ENCODE measurements around the gene MPZL2.

MPZL2 gene

DNA sequence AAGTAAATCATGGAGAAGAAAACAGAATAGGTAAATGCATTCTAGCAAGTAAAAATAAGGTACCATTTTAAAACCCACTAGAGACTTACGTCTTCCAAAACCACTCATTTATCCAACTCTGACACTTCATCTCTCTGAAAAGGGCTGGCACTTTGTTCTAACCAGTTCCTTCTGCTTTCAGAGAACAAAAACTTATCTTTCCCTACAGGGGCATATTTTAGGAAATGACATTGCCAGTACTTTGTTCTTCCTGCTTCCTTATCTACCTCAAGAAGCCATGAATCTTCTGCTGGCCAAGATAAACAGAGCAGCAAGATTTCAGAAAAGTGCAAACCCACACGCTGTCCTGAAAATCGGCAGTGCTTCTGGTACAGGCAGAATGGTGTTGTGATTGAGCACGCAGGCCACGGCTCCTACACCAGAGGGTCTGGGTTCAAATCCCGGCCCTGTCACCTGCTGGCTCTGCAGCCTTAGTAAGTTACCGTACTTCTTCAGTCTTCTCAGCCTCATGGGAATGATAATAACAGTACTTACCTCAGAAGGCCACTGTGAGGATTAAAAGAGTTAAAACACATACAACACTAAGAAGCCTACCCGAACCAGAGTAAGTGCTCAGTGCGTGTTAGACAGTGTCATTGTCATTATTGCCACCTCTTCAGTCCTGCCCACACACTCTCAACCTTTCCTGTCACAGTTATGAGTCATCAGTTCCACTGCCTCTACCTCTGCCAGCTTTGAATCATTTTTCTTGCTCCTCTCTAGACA lies 22.9 kb downstream of the MPZL2 start:
- DNase-seq: no peak

DNA sequence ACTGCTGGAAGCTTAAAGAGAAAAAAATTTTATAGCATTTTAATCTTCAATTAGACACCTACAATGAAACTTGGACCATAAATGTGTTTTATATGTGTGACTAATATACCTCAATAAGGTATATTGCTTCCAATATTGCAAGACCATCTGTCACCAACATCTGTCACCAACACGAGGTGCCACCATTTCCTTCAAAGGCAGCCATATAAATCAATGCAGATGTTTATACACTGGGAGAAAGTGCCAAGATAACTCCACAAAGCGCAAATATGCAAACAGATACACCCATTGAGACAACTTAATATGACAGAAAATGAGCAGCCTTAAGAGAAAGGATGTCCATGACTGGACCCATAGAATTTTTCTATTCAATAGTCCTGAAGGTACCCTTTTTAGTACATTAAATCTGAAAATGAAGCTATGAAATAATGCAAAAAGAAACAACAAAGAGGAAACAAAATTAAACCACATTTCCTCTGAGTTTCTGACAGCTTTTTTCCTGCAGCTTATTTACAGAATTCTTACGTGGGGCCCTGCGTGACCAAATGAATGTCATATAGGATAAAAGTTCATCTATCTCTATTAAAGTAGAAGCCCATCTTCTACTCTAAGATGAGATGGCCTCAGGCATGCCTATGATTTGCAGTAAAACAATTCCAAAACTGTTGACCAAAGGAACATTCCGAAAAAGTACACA lies 24.4 kb downstream of the MPZL2 start:
- no peak for DNase-seq

DNA sequence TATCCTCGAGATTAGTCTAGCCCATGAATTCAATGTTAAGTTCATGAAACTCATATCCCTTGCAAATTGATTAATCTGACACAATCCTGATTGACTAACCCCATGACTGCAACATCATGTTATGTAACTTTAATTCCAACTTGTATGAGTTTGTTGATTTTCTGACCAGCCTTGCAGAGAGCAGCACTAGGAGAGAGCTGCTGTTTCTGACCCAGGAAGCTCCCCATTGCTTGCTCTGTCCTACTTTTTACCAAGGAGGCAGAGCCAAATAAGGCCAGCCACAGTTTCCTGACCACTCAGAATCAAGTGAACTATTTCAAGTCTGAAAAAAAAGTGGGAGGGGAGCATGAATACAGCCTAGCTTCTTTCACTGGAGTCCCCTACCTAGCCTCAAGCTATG lies 25.2 kb downstream of the MPZL2 start:
- no peak for DNase-seq

DNA sequence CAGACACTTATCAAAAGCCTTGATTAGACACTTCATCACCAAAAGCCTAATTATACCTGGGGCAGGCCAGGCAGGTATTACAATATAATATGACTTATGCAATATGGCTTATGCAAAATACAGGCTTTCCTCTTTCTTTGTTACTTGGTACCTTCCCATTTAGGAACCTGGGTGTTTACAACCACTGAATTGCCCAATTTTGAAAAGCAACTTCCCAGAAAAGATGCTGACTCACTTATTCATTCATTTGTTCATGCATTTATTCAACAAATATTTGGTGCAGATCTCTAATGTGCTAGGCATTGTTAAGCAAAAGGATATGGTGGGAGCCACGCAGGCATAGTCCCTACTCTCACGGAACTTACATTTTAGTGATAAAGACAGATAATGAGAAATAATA lies 25.7 kb downstream of the MPZL2 start:
- DNase-seq: no peak

DNA sequence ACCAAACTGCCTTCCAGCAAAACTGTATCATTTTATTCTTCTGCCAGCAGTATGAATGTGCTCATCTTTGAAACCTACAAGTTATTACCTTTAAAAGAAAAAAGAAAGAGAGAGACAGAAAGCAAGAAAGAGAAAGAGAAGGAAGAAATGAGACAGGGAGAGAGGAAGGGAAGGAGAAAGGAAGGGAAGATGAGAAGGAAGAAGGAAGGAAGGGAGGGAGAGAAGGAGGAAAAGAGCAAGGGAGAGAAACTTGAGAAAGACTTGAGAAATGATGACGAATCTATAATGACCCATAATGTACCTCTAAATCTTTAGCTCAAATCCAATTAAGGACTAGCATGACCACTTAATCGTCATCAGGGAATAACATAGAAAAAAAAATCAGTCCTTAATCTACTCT lies 27.9 kb downstream of the MPZL2 start:
- no peak for DNase-seq

DNA sequence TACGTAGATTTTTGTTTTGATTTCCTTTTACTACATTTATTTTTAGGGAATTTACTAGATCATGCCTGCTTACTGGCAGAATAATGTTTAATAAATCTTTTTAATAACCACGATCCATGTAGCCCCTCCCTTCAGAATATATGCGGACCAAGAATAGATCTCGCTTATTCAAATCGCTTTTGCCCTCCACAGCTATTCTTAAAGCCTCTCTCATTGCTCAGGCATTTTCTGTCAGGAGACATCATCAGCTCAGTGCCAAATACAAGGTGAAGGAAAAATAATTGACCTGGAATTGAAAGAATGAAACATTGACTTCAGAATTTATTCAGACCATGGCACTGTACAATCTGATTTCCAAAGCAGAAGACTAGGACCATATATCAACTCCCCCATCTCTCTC lies 29.3 kb downstream of the MPZL2 start:
- DNase-seq: no peak

DNA sequence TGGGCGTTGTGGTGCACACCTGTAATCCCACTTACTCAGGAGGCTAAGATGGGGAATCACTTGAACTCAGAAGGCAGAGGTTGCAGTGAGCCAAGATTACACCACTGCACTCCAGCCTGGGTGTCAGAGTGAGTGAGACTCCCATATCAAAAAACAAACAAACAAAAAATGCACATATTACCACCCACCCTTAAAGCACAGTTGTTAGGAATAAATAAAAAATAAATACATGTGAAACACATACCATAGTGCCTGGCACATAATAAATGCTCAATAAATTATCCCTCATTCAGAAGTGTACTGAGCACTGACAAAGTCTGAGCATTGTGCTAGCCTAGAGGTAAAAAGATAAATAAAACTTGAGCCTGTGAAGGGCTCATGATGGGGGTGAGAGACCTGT lies 30.2 kb downstream of the MPZL2 start:
- no peak for DNase-seq

DNA sequence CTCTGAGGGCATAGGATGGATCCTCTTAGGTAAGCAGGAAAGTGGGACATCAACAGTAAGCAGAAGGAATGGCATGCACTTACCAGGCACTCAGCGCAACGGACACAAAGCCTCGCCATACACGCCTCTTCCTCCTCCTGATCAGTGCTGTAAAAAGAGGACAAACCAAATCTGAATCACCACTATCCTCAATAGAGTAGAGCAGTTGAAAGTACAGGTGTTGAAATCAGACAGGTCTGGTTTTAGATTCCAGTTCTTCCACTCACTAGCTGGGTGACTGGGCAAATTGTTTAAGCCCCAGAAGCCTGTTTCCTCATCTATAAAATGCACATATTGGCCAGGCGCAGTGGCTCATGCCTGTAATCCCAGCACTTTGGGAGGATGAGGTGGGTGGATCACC lies 30.7 kb downstream of the MPZL2 start:
- DNase-seq: no peak

DNA sequence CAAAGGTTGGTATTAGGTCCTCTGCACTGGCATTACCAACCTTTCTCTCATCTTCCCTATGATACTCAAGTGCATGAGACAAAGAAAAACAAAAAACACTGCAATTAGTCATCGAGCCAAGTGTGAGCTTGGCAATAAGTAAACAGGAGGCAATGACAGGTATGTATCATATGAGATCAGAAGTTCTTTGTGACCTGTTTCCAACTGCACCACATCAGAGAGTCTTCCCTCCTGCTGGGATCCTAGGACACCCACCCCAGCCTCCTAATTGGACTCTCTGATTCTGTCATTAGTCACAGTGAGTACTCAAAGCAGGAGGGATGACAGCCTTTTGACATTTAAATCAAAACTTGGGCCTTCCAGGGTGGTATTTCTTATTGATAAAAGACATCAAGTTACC lies 31.4 kb downstream of the MPZL2 start:
- no peak for DNase-seq

DNA sequence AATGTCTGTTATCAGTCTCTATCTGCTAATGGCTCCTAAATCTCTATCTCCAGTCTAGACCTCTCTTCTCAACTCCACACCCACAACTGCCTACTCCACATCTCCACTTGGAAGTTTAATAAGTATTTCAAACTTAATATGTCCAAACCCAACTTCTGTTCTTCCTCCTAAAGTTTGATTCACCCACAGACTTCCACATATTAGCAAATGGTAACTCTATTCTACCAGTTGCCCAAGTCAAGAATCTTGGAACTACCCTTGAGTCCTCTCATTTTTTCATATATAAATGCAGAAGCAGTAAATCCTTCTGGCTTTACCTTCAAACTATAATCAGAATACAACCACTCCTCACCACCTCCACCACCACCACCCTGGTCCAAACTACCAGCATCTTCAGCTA lies 32.6 kb downstream of the MPZL2 start:
- no peak for DNase-seq

DNA sequence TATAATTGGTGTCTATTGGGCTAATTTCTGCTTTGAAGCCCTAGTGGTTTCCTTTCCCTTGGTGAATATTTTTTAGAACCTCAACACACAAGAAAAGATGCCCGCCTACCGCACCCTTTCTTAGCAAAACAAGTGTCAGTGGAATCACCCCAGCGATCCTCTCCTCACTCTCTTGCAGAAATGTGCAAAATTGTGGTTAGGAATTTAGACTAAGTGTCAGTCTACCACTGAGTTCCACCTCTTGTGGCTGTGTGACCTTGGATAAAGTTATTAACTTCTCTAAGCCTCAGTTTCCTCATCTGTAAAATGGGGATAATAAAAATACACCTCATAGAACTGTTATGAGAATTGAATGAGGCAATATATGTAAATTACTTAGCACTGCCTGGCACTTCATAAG lies 34.0 kb downstream of the MPZL2 start:
- DNase-seq: no peak

DNA sequence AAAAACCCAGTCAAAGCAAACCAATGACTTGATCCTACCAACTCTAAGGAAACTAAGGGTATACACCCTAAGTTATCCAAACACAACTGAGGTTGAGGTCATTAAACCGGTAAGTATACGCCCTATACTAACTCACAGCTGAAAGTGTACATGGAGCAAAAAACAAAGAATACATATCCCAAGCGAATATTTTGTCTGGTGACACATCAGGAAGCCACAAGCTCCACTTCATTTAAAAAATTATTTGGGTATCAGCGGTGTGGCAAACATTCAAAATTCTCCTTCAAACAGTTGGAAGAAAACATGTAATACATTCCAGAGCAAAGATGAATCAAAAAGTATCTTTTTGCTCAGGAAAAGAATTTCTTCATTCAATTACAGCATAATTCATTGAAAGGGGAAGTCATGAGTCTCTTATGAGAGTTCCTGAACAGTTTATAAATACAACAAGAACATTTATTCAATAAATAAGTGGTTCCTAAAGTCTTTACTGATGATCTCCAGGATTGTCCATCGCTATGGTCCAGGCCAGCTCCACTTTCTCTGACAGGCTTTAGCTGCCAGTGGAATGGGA lies 34.7 kb downstream of the MPZL2 start:
- DNase-seq: no peak

DNA sequence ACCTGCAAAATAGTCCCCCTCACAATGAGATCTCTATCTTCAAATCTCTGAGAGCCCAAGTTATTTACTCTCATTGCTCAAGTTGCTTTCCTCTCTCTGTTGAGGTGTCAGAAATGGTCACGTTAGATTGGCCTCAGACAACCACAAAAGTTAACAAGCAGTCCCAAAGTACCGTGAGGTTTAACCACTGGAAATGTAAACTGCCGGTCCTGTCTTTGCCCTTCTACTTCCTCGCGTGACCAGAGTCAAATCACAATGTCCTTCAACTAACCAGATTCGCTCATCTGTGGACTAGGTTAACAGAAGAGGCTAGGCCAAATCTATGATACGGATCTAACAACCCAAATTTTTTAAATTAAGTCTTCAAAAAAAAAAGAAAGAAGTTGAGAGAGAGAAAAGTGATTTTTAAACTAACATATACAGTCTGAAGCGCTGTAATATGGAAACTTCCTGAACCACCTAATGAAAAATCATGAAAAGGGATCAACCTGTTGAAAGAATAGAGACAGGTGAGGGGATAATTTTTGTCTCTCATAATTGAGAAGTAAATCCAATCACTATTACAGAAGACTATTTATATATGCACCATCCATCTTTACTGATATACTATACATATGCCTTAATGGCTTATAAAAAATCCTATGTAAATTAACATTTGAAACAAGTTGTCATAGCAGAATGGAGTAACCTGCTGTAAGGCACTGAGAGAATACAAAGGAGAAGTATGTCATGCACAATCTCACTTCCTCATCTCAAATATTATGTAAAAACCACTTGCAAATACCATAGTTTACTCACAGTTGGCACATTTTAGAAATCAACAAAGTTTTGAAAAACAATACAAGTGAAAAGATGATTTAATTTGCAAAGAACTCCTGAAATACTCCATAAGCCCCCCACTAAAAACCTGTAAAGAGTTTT lies 36.0 kb downstream of the MPZL2 start:
- DNase-seq: no peak

DNA sequence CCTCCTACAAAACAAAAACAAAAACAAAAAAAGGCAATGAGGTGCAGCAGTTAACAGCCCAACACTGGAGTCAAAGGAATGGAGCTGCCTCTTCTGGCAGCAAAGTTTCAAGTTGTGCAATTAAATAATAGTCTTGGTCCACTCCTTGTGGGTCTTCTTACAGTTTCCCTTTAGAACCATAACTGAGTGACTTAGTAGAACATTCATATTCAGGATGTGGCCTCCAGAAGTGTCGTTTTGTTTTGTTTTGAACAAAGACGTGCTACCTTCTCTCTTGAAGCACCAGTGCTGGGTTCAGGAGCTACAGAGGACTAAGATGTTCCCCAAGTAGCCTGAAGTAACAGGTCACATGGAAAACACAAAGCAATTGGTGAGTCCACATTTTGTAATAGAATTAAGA lies 37.3 kb downstream of the MPZL2 start:
- no peak for DNase-seq

DNA sequence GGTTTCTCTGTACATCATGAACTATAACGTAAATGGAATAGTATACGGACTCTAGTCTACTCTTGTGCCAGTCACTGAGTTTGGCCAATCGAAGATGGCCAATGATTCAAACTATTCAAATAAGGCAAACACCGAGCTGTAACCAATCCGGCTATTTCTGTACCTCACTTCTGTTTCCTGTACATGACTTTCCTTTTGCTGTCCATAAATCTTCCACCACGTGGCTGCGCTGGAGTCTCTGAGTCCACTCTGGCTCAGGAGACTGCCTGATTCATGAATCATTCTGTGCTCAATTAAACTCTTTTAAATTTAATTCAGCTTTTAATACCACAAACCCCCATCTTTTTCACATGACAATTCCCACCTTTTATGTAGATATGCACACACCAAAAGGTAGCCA lies 37.8 kb downstream of the MPZL2 start:
- DNase-seq: no peak

DNA sequence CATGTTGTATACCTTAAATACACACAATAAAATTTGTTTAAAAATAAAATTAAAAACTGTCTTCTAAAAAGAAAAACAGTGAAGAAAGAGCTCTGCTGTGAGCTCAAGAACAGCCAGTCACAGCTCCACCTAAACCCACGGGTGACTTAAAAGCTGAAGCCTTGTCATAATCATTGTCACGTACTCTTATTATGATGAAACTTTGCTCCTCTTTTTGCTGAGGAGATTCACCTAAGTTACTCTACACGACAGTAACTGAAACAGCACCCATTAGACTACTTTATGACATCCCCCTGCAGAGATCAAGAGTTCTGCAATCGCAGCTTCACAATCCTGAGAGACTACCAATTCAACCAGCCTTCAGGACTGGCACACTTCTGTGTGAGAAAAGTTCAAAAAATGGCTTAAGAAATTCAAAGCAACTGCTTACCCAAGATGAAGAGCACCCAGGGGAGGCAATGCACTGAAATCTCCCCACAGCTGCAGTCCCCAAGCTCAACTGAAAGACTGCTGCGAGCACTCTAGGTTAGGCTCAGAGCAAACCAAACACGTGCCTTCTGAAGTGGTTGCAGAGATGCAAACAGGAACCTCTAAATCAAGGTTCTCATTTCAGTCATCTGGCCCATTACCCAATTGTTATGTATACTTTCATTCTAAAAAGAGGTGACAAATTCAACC lies 39.4 kb downstream of the MPZL2 start, which contains the start of gene JAML:
JAML (minus strand) TSS at position 501 of the 678 bp plus-strand sequence. CDS start 10,145 bp downstream, outside the sequence.
- DNase-seq: no peak

DNA sequence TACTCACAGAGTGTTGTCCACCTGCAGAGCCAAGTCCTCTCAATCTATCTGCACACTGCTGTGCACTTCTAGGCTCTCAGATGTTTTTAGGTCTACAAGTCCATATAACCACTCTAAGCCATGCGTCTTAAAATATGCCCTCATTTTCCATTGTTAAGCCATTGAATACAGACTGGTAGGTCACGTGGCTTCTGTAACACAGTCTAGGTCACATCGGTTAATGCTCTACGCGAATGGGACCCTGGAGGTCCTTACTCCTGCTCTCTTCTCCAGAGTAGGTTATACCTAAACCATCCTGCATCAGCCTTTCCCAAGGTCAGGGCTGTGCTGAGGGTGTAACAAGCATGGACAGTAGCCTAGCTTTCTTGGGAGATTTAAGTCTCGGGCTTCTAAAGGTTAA lies 40.1 kb downstream of the MPZL2 start:
- no peak for DNase-seq

DNA sequence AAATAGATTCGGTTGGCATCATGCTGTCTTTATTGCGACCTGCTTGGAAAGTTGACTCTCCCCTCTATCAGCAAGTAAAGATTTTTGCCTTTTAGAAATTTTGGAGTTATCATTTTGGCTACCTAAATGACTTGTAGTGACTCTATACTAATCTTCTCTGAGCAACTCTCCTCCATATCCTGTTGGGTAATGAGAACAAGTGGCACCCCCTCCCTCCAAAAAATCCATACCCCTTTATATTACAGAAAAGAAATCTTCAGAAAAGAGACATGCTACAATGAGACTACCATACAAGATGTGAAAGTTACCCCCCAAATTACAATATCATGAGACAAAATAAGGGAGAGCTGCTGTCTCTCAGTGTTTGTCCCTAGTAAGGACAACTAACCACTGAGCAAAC lies 40.5 kb downstream of the MPZL2 start:
- no peak for DNase-seq

DNA sequence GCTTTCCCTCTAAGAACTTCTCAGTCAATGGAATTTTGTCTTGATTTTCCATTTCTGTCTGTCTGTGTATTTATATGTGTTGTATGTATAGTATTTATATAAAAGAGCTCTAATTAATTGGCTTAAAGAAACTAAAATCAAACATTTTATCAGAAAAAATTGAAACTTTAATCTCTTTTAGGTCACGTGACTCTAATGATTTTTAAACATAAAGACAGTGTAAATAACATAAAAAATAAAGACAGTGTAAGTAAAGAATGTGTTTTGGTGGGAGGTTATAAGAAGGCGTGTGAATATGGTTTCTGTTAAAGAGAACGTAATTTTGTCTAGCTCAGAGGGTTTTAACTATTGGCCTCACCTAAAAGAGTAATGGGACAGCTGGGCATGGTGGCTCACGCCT lies 41.7 kb downstream of the MPZL2 start:
- DNase-seq: no peak

DNA sequence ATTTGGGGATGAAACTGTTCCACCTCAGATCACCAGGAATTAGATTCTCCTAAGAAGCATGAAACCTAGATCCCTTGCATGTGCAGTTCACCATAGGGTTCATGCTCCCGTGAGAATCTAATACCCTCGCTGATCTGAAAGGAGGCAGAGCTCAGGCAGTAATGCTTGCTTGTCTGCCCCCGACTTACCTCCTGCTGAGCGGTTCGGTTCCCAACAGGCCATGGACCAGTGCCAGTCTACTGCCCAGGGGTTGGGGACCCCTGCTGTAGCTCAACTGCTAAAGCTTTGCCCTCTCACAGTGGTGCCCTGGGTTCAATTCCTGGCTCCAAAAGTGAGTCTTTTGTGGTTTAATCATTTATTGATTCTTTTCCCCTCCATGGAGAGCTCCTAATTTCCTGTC lies 42.7 kb downstream of the MPZL2 start:
- no peak for DNase-seq

DNA sequence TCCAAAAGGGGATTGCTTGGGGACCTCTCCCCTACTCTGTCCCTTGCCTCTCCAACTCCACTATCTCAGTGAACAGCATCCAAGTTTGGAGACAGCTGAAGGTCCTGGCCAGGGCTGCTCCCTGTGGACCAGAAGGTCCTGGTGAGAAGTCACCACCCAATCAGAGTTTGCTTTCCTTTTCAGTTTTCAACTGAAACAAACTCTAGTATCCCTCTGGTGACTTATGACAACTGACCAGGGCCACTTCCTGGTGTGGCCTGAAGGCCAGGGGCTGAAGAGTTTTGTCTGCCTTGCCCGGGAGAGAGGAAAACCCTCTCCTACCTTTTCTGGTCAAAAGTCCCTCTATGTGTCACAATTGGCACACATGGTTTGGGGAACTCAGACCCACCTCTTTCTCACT lies 44.4 kb downstream of the MPZL2 start:
- DNase-seq: no peak

DNA sequence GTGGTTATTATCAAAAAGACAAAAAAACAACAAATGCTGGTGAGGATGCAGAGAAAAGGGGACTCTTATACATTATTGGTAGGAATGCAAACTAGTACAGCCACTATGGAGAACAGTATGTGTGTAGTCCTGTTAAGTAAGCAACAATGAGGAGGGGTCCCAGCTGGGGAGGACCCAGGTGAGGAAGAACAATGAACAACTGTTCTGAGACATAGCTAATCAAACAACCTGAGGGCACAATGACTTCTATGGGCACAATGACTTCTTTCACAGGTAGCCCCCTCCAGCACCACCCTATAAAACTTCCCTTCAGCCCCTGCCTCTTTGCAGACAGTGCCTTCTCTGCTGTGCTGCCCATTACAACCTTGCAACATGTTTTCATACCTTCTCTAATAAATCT lies 44.9 kb downstream of the MPZL2 start:
- no peak for DNase-seq

DNA sequence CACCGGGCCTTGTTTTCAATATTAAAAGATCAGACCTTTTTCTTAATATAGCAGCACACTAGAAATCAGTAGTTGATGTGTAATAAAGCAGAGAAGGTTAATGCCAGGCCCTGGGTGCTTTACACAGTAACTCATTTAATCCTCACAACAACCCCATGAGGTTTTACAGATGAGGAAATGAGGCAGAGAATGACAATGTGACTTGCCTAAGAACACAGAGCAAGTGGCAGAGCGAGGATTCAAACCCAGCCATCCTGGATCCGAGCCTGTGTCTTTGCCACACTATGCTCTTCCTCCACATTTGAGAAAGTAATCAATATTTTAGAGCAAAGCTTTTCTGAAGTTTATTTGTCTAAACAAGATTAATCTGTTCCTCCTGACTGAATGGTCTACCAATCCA lies 46.5 kb downstream of the MPZL2 start:
- no peak for DNase-seq

Data from midbrain (tissue), 1 donor.